ENCODE results near the gene EEF2KMT. TPM values are rescaled to one million over a fixed set of nuclear protein-coding genes. Genes with fewer than 3 reads are reported as not detected.

Gene EEF2KMT
- total and polyA plus RNA-seq, 8 donors, result 7.2 to 16.5 (median 13.0) TPM

GRCh38 chr16:5059386-5060072, 38.1 kb downstream of the EEF2KMT start:
- Histone ChIP-seq H3K27me3 (no peaks in the 10 kb centered on the region), H3K9me3 (no peaks in the 10 kb centered on the region), H3K27ac (no peak overlapping the region), H3K36me3 (peaks cover 0 to 4% of the 10 kb centered on the region in 2 donors), H3K4me1 (no peaks in the 10 kb centered on the region), H3K4me3 (no peak overlapping the region)
- ATAC-seq, result no peak
- no peak for DNase-seq
- intact Hi-C loops (cut with DNase I), result no loop called here
- TF ChIP-seq CTCF (IDR thresholded peaks at IDR 0.05), result no peak

- Histone ChIP-seq H3K4me3 (no peak overlapping the region), H3K27me3 (no peaks in the 10 kb centered on the region), H3K9me3 (no peaks in the 10 kb centered on the region), H3K4me1 (no peaks in the 10 kb centered on the region), H3K36me3 (peaks cover 0 to 4% of the 10 kb centered on the region in 2 donors), H3K27ac (no peak overlapping the region)
- ATAC-seq (no peak), DNase-seq (no peak)
- intact Hi-C loops (cut with DNase I), result no loop called here
- TF ChIP-seq CTCF (IDR thresholded peaks at IDR 0.05), result no peak
Observed at GRCh38 chr16:5058476-5058875, 39.1 kb downstream of the EEF2KMT start.

GRCh38 chr16:5056352-5056751, 41.2 kb downstream of the EEF2KMT start:
- ATAC-seq (peak; percentile 87), DNase-seq (peak in 1 of 4 donors; percentile 36)
- peak in 1 of 2 donors; percentile 19 for TF ChIP-seq CTCF (IDR thresholded peaks at IDR 0.05)
- H3K9me3 ChIP-seq, result no peaks in the 10 kb centered on the region
- no peaks in the 10 kb centered on the region for H3K4me1 ChIP-seq
- intact Hi-C loops (cut with DNase I), result no loop called here
- H3K27ac ChIP-seq, result no peak overlapping the region
- no peak overlapping the region for H3K4me3 ChIP-seq
- peaks cover 0 to 4% of the 10 kb centered on the region in 2 donors for H3K36me3 ChIP-seq
- no peaks in the 10 kb centered on the region for H3K27me3 ChIP-seq

GRCh38 chr16:5054876-5055865, 42.4 kb downstream of the EEF2KMT start:
- DNase-seq, result peak in 1 of 4 donors; percentile 18
- no peak overlapping the region for H3K27ac ChIP-seq
- H3K4me1 ChIP-seq, result no peaks in the 10 kb centered on the region
- no peaks in the 10 kb centered on the region for H3K9me3 ChIP-seq
- TF ChIP-seq CTCF (IDR thresholded peaks at IDR 0.05), result no peak
- intact Hi-C loops (cut with DNase I), result no loop called here
- H3K4me3 ChIP-seq, result no peak overlapping the region
- no peaks in the 10 kb centered on the region for H3K27me3 ChIP-seq
- ATAC-seq, result no peak
- H3K36me3 ChIP-seq, result peaks cover 0 to 4% of the 10 kb centered on the region in 2 donors

- Histone ChIP-seq H3K4me1 (no peaks in the 10 kb centered on the region), H3K27me3 (no peaks in the 10 kb centered on the region), H3K9me3 (no peaks in the 10 kb centered on the region), H3K27ac (no peak overlapping the region), H3K4me3 (no peak overlapping the region), H3K36me3 (peaks cover 0 to 6% of the 10 kb centered on the region in 2 donors)
- no peak for DNase-seq
- ATAC-seq, result no peak
- intact Hi-C loops (cut with DNase I), result no loop called here
- no peak for TF ChIP-seq CTCF (IDR thresholded peaks at IDR 0.05)
Observed at GRCh38 chr16:5046914-5047313, 50.7 kb downstream of the EEF2KMT start.

All from left lung (tissue), 10 donors.